Parathyroid adenoma (tissue), 2 donors: Measurements from ENCODE around the gene EDN2.
A peak's percentile ranks its signal among the peaks of the same experiment; 100 is the strongest.

Experiments
- H2AFZ ChIP-seq: fragments of 300-600 bp; sonication (generic); one replicate; pipeline ENCODE4 v1.7.0; 2017; ENCODE audit warnings: antibody characterized with exemption, mild to moderate bottlenecking
- H3K27ac ChIP-seq: fragments of 300-600 bp; sonication (generic); one replicate; pipeline ENCODE4 v1.7.0; 2017
- H3K27me3 ChIP-seq: fragments of 300-600 bp; sonication (generic); one replicate; pipeline ENCODE4 v1.7.0; 2017; ENCODE audit warnings: low read length; ENCODE audit not compliant: control insufficient read depth, insufficient read depth
- H3K36me3 ChIP-seq: fragments of 300-600 bp; sonication (generic); one replicate; pipeline ENCODE4 v1.7.0; 2017; ENCODE audit warnings: low read length; ENCODE audit not compliant: control insufficient read depth, insufficient read depth
- H3K4me1 ChIP-seq: fragments of 300-600 bp; sonication (generic); one replicate; pipeline ENCODE4 v1.7.0; 2017; ENCODE audit warnings: control low read depth
- H3K4me2 ChIP-seq: fragments of 300-600 bp; sonication (generic); one replicate; pipeline ENCODE4 v1.7.0; 2017; ENCODE audit warnings: low read length
- H3K4me3 ChIP-seq: fragments of 300-600 bp; sonication (generic); one replicate; pipeline ENCODE4 v1.7.0; 2017; ENCODE audit warnings: low read depth, low read length
- H3K79me2 ChIP-seq: fragments of 300-600 bp; sonication (generic); one replicate; pipeline ENCODE4 v1.7.0; 2017; ENCODE audit warnings: control low read depth
- H3K9ac ChIP-seq: fragments of 300-600 bp; sonication (generic); one replicate; pipeline ENCODE4 v1.7.0; 2017; ENCODE audit warnings: mild to moderate bottlenecking
- H3K9me3 ChIP-seq: fragments of 300-600 bp; sonication (generic); one replicate; pipeline ENCODE4 v1.7.0; 2017; ENCODE audit warnings: low read length; ENCODE audit not compliant: control insufficient read depth
- CTCF ChIP-seq: fragments of 300-600 bp; sonication (generic); IDR thresholded peaks from one replicate; pipeline ENCODE4 v1.7.0; 2017; ENCODE audit warnings: antibody characterized with exemption, mild to moderate bottlenecking
- donor health status: primary hyperparathyroidism.

EDN2 gene

DNA sequence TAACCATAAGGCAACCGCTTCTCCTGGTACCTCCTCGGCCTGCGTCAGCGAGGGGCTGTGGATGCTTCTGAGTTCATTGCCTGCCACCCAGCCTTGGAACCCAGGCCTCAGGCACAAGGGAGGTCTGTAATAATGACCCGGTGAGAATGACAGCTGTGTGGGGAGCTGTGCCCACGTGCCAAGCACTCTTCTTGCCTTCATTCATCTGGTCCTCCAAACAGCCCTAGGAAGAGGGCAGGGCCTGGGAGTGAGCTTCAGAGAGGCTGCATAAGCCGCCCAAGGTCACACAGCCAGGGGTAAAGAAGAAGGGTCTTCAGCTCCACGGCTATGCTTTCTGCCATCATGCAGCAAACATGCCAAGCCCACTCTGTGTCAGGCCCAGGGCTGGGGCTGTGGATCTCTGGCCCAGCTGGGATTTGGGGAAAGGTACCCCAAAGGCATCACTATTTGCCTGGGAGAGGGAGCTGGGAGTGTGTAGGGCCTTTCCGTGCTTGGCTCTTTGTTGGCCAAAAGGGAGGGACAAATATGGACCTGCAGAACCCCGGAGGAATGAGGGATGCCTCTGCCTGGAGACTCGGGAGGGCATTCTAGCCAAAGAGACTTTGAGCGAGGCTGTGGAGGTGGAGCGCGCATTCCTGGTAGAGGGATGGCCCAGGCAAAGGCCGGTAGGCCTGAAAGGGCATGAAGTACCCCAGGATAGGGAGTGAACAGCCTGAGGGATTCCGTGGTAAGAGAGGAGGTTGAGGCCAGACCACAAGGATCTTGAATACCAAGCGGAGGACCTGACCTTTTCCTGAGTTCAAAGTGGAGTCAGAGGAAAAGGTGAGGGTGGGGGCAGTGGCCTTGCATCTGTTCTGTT is 10.1 kb upstream of the EDN2 start:
- no peaks in the 10 kb centered on the region for H3K9me3 ChIP-seq
- no peak for TF ChIP-seq CTCF
- no peaks in the 10 kb centered on the region for H3K27me3 ChIP-seq
- H3K27ac ChIP-seq: no peak overlapping the region
- no peaks in the 10 kb centered on the region for H3K36me3 ChIP-seq
- no peaks in the 10 kb centered on the region for H3K79me2 ChIP-seq
- H3K9ac ChIP-seq: no peak overlapping the region
- H3K4me1 ChIP-seq: no peaks in the 10 kb centered on the region
- no peak overlapping the region for H3K4me2 ChIP-seq
- H3K4me3 ChIP-seq: no peak overlapping the region
- H2AFZ ChIP-seq: no peak overlapping the region

- Histone ChIP-seq H2AFZ (no peak overlapping the region), H3K9ac (no peak overlapping the region), H3K9me3 (no peaks in the 10 kb centered on the region), H3K27ac (no peak overlapping the region), H3K4me2 (no peak overlapping the region), H3K4me1 (peaks cover 4% of the 10 kb centered on the region), H3K27me3 (no peaks in the 10 kb centered on the region), H3K4me3 (no peak overlapping the region), H3K79me2 (no peaks in the 10 kb centered on the region), H3K36me3 (no peaks in the 10 kb centered on the region)
- no peak for TF ChIP-seq CTCF
Observed at GRCh38 chr1:41493626-41494350, 9.3 kb upstream of the EDN2 start.

DNA sequence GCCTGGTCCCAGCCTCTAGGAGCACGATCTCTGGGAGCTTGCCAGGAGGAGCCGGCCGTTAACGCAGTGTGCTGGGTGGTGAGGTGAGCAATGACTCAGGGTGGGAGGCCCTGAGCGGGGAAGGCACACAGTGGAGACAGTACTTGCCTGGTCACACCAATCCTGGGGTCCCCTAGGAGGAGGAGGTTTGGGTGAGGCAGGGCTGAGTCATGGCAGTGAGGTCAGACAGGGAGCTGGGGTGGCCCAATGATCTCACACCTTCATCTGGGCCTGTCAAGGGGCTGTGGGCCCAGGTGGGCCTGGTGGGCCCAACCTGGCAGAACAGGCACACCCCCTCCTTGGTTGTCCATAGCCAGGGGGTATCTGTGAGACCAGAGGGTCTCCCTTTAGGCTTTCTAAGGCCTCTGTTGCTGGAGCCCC is 8.6 kb upstream of the EDN2 start:
- Histone ChIP-seq H3K9ac (no peak overlapping the region), H3K36me3 (no peaks in the 10 kb centered on the region), H3K79me2 (no peaks in the 10 kb centered on the region), H3K27me3 (no peaks in the 10 kb centered on the region), H3K4me2 (no peak overlapping the region), H3K27ac (no peak overlapping the region), H3K9me3 (no peaks in the 10 kb centered on the region), H3K4me1 (peaks cover 5% of the 10 kb centered on the region), H3K4me3 (no peak overlapping the region), H2AFZ (no peak overlapping the region)
- TF ChIP-seq CTCF: no peak

- H3K27ac ChIP-seq: no peak overlapping the region
- TF ChIP-seq CTCF: peak; percentile 8
Observed at GRCh38 chr1:41492341-41492848, 7.9 kb upstream of the EDN2 start.

More at GRCh38 chr1:41492341-41492848, 7.9 kb upstream of the EDN2 start:
- Histone ChIP-seq H3K36me3 (no peaks in the 10 kb centered on the region), H3K4me3 (no peak overlapping the region), H3K79me2 (no peaks in the 10 kb centered on the region), H3K9me3 (no peaks in the 10 kb centered on the region), H2AFZ (no peak overlapping the region), H3K4me2 (no peak overlapping the region), H3K4me1 (peaks cover 5% of the 10 kb centered on the region), H3K9ac (no peak overlapping the region), H3K27me3 (no peaks in the 10 kb centered on the region)
